ENCODE data around the gene CPSF3.

The CPSF3 gene

GRCh38 chr2:9462886-9463697 lies 39.6 kb downstream of the CPSF3 start:
- in situ Hi-C loops (cut with MboI; ENCODE audit: low pct_unique_long_range_greater_than_20kb, low sequenced_read_pairs, unreplicated experiment), result no loop called here
- no peak for DNase-seq (ENCODE audit: low spot score)
- TF ChIP-seq CTCF (IDR thresholded peaks at IDR 0.05; ENCODE audit: extremely low read depth, insufficient read depth, missing control alignments), result no peak

GRCh38 chr2:9463698-9464034 lies 40.2 kb downstream of the CPSF3 start:
- no peak for TF ChIP-seq CTCF (IDR thresholded peaks at IDR 0.05; ENCODE audit: extremely low read depth, insufficient read depth, missing control alignments)
- no peak for DNase-seq (ENCODE audit: low spot score)
- in situ Hi-C loops (cut with MboI; ENCODE audit: low pct_unique_long_range_greater_than_20kb, low sequenced_read_pairs, unreplicated experiment), result no loop called here

- no peak for TF ChIP-seq CTCF (IDR thresholded peaks at IDR 0.05; ENCODE audit: extremely low read depth, insufficient read depth, missing control alignments)
- in situ Hi-C loops (cut with MboI; ENCODE audit: low pct_unique_long_range_greater_than_20kb, low sequenced_read_pairs, unreplicated experiment), result no loop called here
- DNase-seq (ENCODE audit: low spot score), result no peak
Observed at GRCh38 chr2:9465170-9465569, 41.7 kb downstream of the CPSF3 start.

GRCh38 chr2:9466147-9466683 lies 42.8 kb downstream of the CPSF3 start:
- no peak for DNase-seq (ENCODE audit: low spot score)
- in situ Hi-C loops (cut with MboI; ENCODE audit: low pct_unique_long_range_greater_than_20kb, low sequenced_read_pairs, unreplicated experiment), result no loop called here
- no peak for TF ChIP-seq CTCF (IDR thresholded peaks at IDR 0.05; ENCODE audit: extremely low read depth, insufficient read depth, missing control alignments)

GRCh38 chr2:9467687-9468086 lies 44.2 kb downstream of the CPSF3 start:
- DNase-seq (ENCODE audit: low spot score), result no peak
- in situ Hi-C loops (cut with MboI; ENCODE audit: low pct_unique_long_range_greater_than_20kb, low sequenced_read_pairs, unreplicated experiment), result no loop called here
- TF ChIP-seq CTCF (IDR thresholded peaks at IDR 0.05; ENCODE audit: extremely low read depth, insufficient read depth, missing control alignments), result no peak

- in situ Hi-C loops (cut with MboI; ENCODE audit: low pct_unique_long_range_greater_than_20kb, low sequenced_read_pairs, unreplicated experiment), result no loop called here
- DNase-seq (ENCODE audit: low spot score), result no peak
- no peak for TF ChIP-seq CTCF (IDR thresholded peaks at IDR 0.05; ENCODE audit: extremely low read depth, insufficient read depth, missing control alignments)
Observed at GRCh38 chr2:9471206-9471605, 47.8 kb downstream of the CPSF3 start.

Data from GM13977 (cell line).